Adipocyte (in vitro differentiated cells): ENCODE measurements around the gene ZFAND2B.

Experiments
- DNase-seq: peaks from one replicate; pipeline ENCODE4 v3.0.0-alpha.2; 2015; ENCODE audit warnings: low read depth
- H3K27me3 ChIP-seq: replicated peaks from 2 replicates; pipeline ENCODE4 v1.7.0; 2013; ENCODE audit warnings: mild to moderate bottlenecking, low read length, moderate library complexity; ENCODE audit not compliant: control insufficient read depth, insufficient read depth
- H3K36me3 ChIP-seq: 2 replicates; pipeline ENCODE4 v1.7.0; 2013; ENCODE audit warnings: low read length, mild to moderate bottlenecking, moderate library complexity; ENCODE audit not compliant: control insufficient read depth, insufficient read depth, severe bottlenecking
- H3K4me1 ChIP-seq: 2 replicates; pipeline ENCODE4 v1.7.0; 2013; ENCODE audit warnings: mild to moderate bottlenecking, low read length, moderate library complexity; ENCODE audit not compliant: control insufficient read depth, insufficient read depth
- H3K4me3 ChIP-seq: 2 replicates; pipeline ENCODE4 v1.7.0; 2013; ENCODE audit warnings: mild to moderate bottlenecking, low read length, moderate library complexity
- H3K9ac ChIP-seq: 2 replicates; pipeline ENCODE4 v1.7.0; 2013; ENCODE audit warnings: mild to moderate bottlenecking, low read length, moderate library complexity
- H3K9me3 ChIP-seq: 2 replicates; pipeline ENCODE4 v1.7.0; 2013; ENCODE audit warnings: mild to moderate bottlenecking, low read length, moderate library complexity; ENCODE audit not compliant: control insufficient read depth

ZFAND2B gene

DNA sequence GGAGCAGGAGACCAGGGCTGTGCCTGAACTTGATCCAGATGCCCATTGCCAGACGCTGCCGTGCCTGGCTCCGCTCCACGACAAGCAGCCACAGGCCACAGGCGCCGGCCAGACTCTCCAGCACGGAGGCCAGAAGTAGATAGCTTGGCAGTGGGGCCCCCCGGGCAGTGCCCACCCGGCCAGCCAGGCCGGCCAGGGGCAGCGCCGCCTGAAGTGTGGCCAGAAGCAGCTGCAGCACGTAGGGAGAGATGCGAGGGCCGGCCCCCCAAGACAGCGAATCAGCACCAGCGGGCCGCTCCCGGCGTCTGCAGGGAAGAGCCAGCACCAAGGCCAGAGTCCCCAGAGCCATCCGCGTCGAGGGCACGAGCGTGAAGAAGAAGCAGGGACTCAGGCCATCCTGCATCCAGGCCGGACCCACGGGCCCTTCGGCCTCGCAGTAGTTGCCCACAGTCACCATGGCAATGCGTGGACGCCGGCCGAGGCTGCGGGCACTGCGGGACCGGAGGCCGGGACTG is 11.7 kb downstream of the ZFAND2B start:
- peak; percentile 82 for DNase-seq
- Histone ChIP-seq H3K27me3 (no peaks in the 10 kb centered on the region), H3K9me3 (no peaks in the 10 kb centered on the region), H3K9ac (peak overlapping the region; percentile 92), H3K4me1 (peaks cover 28% of the 10 kb centered on the region), H3K36me3 (peaks cover 61% of the 10 kb centered on the region), H3K4me3 (peak overlapping the region; percentile 79)

DNA sequence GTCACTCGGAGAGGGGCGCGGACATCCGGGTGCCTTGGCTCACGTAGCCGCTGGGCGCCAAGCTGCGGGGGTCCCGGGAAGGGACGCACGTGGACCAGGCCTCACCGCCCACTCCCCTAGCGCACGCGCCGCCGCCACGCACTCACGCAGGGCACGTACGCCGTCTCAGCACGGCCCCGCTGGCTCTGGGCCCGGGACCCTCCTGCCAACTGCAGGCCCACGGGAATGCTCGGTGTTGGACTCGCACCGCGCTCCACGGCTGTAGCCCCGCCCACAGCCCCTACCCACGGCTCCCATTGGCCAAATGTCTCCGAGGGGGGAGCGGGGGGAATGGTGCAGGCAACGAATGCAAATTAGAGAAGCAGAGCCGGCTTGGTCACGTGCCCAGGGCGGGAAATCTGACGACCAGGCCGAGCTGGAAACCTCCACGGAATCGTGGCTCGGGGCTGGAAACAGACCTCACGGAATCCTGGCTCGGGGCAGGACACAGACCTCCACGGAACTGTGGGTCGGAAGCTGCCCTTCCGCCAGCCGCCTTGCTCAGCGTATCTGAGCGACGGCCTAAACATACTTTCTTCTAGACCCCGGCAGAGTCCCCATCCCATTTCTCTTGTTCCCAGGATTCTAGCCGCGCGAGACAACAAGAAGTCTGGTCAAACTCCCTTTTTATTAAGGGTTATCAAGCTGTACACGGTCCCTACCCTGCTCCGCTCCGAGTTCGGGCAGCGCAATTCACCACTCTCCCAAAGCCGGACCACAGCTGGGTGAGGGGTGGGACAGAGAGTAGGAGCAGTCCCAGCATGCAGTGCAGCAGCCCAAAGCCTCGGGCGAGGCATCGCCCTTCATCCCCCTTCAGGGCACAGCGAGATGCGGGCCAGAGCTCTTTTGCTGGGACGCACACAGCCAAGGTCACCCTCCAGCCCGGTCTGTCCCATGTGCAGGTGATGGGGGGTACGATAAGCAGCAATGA is 12.4 kb downstream of the ZFAND2B start, which contains the start of gene ABCB6:
Gene ABCB6 (minus strand): TSS at position 227 of the 970 bp plus-strand sequence. CDS start 285 bp downstream, outside the sequence.
- H3K9ac ChIP-seq: peak within 1 kb of the TSS; percentile 92
- DNase-seq: peak; percentile 98
- H3K27me3 ChIP-seq: no peaks in the 10 kb centered on the region
- peak within 1 kb of the TSS; percentile 79 for H3K4me3 ChIP-seq
- H3K4me1 ChIP-seq: peaks cover 28% of the 10 kb centered on the region
- H3K9me3 ChIP-seq: no peaks in the 10 kb centered on the region
- H3K36me3 ChIP-seq: peaks cover 61% of the 10 kb centered on the region

DNA sequence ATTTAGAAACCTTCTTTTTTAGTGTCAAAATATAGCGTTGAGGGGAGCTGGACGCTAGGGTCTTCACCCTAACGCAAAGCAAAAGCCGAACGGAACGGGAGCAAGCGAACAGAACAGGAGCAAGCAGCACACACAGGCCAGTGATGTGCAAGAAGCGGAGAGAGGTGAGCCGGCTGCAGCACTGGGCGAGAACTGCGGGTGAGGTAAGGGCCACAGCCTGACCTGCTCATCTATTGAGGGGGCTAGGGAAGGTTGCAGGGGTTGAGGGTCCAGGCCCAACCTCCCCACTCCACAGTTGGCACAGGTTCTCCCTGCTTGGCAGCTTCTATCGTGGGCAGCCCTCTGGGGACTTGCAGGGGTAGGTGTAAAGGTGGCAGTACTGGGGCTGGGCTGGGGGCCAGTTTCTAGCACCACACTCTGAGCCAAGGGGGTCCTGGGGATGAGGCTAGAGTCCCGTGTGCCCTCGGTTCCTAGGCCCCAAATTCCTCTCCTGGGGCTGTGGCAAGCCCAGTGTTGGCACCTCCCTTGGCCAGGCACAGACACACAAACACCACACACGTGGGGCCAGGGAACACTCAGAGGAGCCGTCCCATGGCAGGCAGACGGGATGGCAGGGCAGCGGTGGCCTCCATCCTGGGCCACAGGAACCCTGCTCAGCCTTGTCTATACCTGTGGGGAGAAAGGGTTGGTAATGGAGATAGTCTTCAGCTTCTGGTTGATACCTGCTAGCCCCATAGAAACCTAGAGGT is 13.4 kb downstream of the ZFAND2B start:
- no peaks in the 10 kb centered on the region for H3K27me3 ChIP-seq
- peaks cover 28% of the 10 kb centered on the region for H3K4me1 ChIP-seq
- H3K9ac ChIP-seq: peak overlapping the region; percentile 92
- H3K36me3 ChIP-seq: peaks cover 61% of the 10 kb centered on the region
- H3K9me3 ChIP-seq: no peaks in the 10 kb centered on the region
- DNase-seq: no peak
- no peak overlapping the region for H3K4me3 ChIP-seq

DNA sequence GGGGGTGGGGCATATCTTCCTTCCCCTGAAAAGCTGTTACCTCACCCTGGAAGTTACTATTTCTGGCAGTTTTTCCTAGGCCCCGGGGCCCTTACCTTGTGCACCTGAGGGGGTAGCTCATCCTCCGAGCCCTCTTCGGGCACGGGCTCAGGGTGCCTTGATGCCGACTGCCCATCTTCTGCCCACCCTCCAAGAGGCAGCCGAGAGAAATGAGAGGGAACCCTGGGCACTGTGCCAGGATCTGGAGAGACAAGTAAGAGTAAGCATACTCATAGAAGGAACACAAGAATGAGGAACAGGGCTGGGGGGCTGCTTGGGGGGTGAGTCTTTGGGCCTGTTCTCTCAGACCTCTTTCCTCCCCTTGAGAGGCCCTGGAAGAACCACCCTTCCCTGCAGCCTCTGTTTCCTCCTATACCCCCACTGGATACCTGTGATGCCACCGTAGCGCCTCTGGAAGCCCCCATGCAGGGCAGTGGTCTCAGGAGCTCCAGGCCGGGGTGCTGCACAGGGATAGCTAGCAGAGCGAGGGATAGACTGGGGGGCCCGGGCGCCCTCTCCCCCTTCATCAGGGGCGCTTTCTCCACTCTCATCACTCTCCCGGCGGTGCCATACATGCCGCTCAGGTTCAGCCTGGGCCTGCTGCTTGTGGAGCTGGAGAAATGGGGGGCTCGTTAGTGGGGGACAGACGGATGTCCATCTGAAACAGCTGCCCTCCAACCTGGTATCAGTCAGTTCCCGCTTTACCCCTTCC is 14.2 kb downstream of the ZFAND2B start:
- no peaks in the 10 kb centered on the region for H3K9me3 ChIP-seq
- no peak for DNase-seq
- no peaks in the 10 kb centered on the region for H3K27me3 ChIP-seq
- H3K4me3 ChIP-seq: no peak overlapping the region
- no peak overlapping the region for H3K9ac ChIP-seq
- peaks cover 28% of the 10 kb centered on the region for H3K4me1 ChIP-seq
- peaks cover 65% of the 10 kb centered on the region for H3K36me3 ChIP-seq

- peaks cover 20% of the 10 kb centered on the region for H3K4me1 ChIP-seq
- H3K9ac ChIP-seq: no peak overlapping the region
- H3K9me3 ChIP-seq: no peaks in the 10 kb centered on the region
- H3K27me3 ChIP-seq: no peaks in the 10 kb centered on the region
- H3K4me3 ChIP-seq: no peak overlapping the region
- peaks cover 73% of the 10 kb centered on the region for H3K36me3 ChIP-seq
- no peak for DNase-seq
These were observed 15.5 kb downstream of the ZFAND2B start for GRCh38 chr2:219221957-219222518.

DNA sequence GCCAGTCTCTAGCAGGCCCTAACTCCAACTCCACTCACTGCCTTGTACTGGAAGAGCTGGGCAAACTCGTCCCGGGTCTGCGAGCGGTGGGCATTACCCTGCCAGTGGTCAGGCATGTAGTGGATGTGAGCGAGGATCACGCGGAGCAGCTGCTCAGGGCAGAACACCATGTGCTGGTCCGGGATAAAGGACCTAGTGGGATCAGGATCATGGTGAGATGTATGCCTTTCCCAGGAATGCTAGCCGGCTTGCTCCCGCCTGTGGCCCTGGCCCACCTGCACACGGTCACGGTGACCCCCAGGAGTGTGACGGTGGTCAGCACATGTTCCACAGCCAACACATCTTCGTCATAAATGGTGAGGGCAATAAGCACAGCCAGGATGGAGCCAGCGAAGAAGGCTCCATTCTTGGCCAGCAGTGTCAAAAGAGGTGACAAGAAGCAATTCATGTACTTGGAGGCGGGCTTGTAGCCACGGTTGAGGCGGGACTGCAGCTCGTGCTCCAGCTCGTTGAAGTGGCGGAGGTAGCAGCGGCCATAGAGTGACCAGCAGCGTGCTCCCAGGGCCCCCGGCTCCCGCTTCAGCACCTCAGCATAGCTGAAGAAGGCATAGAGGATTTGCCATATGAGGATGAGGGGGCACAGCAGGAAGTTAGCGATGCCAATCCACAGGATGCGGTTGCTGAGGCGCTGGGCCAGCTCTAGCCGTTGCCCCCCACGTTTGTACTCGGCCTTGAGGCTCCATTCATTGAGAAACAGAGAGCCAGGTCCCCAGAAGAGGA is 17.4 kb downstream of the ZFAND2B start:
- no peaks in the 10 kb centered on the region for H3K27me3 ChIP-seq
- H3K9me3 ChIP-seq: no peaks in the 10 kb centered on the region

GRCh38 chr2:219225350-219225749 is 18.8 kb downstream of the ZFAND2B start:
- no peak for DNase-seq
- peaks cover 66% of the 10 kb centered on the region for H3K36me3 ChIP-seq
- H3K9me3 ChIP-seq: no peaks in the 10 kb centered on the region
- no peak overlapping the region for H3K4me3 ChIP-seq
- peaks cover 13% of the 10 kb centered on the region for H3K4me1 ChIP-seq
- no peaks in the 10 kb centered on the region for H3K27me3 ChIP-seq
- H3K9ac ChIP-seq: no peak overlapping the region

More for the DNA sequence above, 17.4 kb downstream of the ZFAND2B start:
- no peak for DNase-seq
- H3K4me1 ChIP-seq: peaks cover 19% of the 10 kb centered on the region
- H3K9ac ChIP-seq: no peak overlapping the region
- H3K36me3 ChIP-seq: peaks cover 74% of the 10 kb centered on the region
- H3K4me3 ChIP-seq: no peak overlapping the region

GRCh38 chr2:219228041-219228910 is 21.7 kb downstream of the ZFAND2B start:
- Histone ChIP-seq H3K9me3 (no peaks in the 10 kb centered on the region), H3K4me3 (peak overlapping the region; percentile 96), H3K27me3 (no peaks in the 10 kb centered on the region), H3K36me3 (peaks cover 53% of the 10 kb centered on the region), H3K4me1 (peaks cover 21% of the 10 kb centered on the region), H3K9ac (peak overlapping the region; percentile 93)
- DNase-seq: peak; percentile 19

DNA sequence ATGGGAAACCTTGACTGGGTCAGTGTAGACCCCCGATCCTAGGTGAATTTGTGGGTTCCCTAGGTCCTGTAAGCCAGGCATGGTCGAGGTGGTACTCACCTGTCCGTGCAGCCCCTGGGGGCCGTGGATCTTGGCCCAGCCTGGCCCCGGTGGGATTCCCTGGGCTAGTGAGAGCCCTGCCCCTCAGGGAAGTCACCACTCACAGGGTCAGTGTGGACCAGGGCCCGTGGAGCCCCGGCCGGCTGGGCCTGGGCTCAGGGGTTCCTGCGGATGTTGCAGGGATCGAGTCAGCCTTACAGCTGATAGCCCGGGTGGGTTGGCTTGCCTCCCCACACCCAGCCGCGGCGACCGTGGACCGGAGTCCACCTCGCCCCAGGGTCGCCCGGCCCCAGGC is 22.3 kb downstream of the ZFAND2B start:
- no peak for DNase-seq
- Histone ChIP-seq H3K36me3 (peaks cover 53% of the 10 kb centered on the region), H3K9ac (peak overlapping the region; percentile 93), H3K4me3 (peak overlapping the region; percentile 96), H3K27me3 (no peaks in the 10 kb centered on the region), H3K9me3 (no peaks in the 10 kb centered on the region), H3K4me1 (peaks cover 21% of the 10 kb centered on the region)
